ENCODE results near the gene RBM38.

The RBM38 gene

GRCh38 chr20:57401565-57401918 is 10.3 kb downstream of the RBM38 start:
- peaks cover 47% of the 10 kb centered on the region for H3K36me3 ChIP-seq (replicated peaks; ENCODE audit: insufficient read depth, low read length)
- H3F3A ChIP-seq (ENCODE audit: insufficient read depth, low read length) = peaks cover 55% of the 10 kb centered on the region
- H4K20me1 ChIP-seq (ENCODE audit: insufficient read depth, low read length) = peaks cover 84% of the 10 kb centered on the region
- H2AFZ ChIP-seq (ENCODE audit: low read length) = no peak overlapping the region
- H3K4me1 ChIP-seq (ENCODE audit: low read length) = peaks cover 37% of the 10 kb centered on the region
- TF ChIP-seq, protein P1, sequence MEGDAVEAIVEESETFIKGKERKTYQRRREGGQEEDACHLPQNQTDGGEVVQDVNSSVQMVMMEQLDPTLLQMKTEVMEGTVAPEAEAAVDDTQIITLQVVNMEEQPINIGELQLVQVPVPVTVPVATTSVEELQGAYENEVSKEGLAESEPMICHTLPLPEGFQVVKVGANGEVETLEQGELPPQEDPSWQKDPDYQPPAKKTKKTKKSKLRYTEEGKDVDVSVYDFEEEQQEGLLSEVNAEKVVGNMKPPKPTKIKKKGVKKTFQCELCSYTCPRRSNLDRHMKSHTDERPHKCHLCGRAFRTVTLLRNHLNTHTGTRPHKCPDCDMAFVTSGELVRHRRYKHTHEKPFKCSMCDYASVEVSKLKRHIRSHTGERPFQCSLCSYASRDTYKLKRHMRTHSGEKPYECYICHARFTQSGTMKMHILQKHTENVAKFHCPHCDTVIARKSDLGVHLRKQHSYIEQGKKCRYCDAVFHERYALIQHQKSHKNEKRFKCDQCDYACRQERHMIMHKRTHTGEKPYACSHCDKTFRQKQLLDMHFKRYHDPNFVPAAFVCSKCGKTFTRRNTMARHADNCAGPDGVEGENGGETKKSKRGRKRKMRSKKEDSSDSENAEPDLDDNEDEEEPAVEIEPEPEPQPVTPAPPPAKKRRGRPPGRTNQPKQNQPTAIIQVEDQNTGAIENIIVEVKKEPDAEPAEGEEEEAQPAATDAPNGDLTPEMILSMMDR (IDR thresholded peaks at IDR 0.05; ENCODE audit: low read length) = no peak
- TF ChIP-seq EZH2 (optimal IDR thresholded peaks at IDR 0.05; ENCODE audit: low read depth, low read length) = no peak
- no peak for TF ChIP-seq EZH2phosphoT487 (IDR thresholded peaks at IDR 0.05; ENCODE audit: low read length)
- no peaks in the 10 kb centered on the region for H3K9me2 ChIP-seq (replicated peaks; ENCODE audit: insufficient read depth, low read length)
- no peaks in the 10 kb centered on the region for H3K9me3 ChIP-seq (replicated peaks; ENCODE audit: insufficient read depth, low read length)
- peaks cover 95% of the 10 kb centered on the region for H3K79me2 ChIP-seq (ENCODE audit: low read length)
- no peaks in the 10 kb centered on the region for H3K27me3 ChIP-seq (replicated peaks; ENCODE audit: insufficient read depth, low read length)
- no peak overlapping the region for H3K4me2 ChIP-seq (ENCODE audit: low read depth, low read length)
- no peak overlapping the region for H3K27ac ChIP-seq (ENCODE audit: low read length)
- no peak overlapping the region for H3K4me3 ChIP-seq (ENCODE audit: low read length)
- H3K9ac ChIP-seq (ENCODE audit: low read length) = no peak overlapping the region
- no peak for DNase-seq

GRCh38 chr20:57402206-57403125 is 11.3 kb downstream of the RBM38 start:
- H2AFZ ChIP-seq (ENCODE audit: low read length) = no peak overlapping the region
- H3K9ac ChIP-seq (ENCODE audit: low read length) = no peak overlapping the region
- H4K20me1 ChIP-seq (ENCODE audit: insufficient read depth, low read length) = peaks cover 79% of the 10 kb centered on the region
- H3K79me2 ChIP-seq (ENCODE audit: low read length) = peaks cover 93% of the 10 kb centered on the region
- H3K9me2 ChIP-seq (replicated peaks; ENCODE audit: insufficient read depth, low read length) = no peaks in the 10 kb centered on the region
- peaks cover 27% of the 10 kb centered on the region for H3K4me1 ChIP-seq (ENCODE audit: low read length)
- H3K4me2 ChIP-seq (ENCODE audit: low read depth, low read length) = no peak overlapping the region
- no peak for DNase-seq
- TF ChIP-seq, protein P1 (IDR thresholded peaks at IDR 0.05; ENCODE audit: low read length) = no peak
- H3K4me3 ChIP-seq (ENCODE audit: low read length) = no peak overlapping the region
- H3K27ac ChIP-seq (ENCODE audit: low read length) = no peak overlapping the region
- peaks cover 47% of the 10 kb centered on the region for H3K36me3 ChIP-seq (replicated peaks; ENCODE audit: insufficient read depth, low read length)
- no peaks in the 10 kb centered on the region for H3K27me3 ChIP-seq (replicated peaks; ENCODE audit: insufficient read depth, low read length)
- no peaks in the 10 kb centered on the region for H3K9me3 ChIP-seq (replicated peaks; ENCODE audit: insufficient read depth, low read length)
- peaks cover 48% of the 10 kb centered on the region for H3F3A ChIP-seq (ENCODE audit: insufficient read depth, low read length)

- Histone ChIP-seq H3K4me1 (ENCODE audit: low read length) (peaks cover 22% of the 10 kb centered on the region), H3K9me3 (replicated peaks; ENCODE audit: insufficient read depth, low read length) (no peaks in the 10 kb centered on the region), H3K27me3 (replicated peaks; ENCODE audit: insufficient read depth, low read length) (no peaks in the 10 kb centered on the region), H3K9me2 (replicated peaks; ENCODE audit: insufficient read depth, low read length) (no peaks in the 10 kb centered on the region), H3K27ac (ENCODE audit: low read length) (no peak overlapping the region), H2AFZ (ENCODE audit: low read length) (no peak overlapping the region), H3K4me2 (ENCODE audit: low read depth, low read length) (no peak overlapping the region), H4K20me1 (ENCODE audit: insufficient read depth, low read length) (peaks cover 82% of the 10 kb centered on the region), H3F3A (ENCODE audit: insufficient read depth, low read length) (peaks cover 43% of the 10 kb centered on the region), H3K79me2 (ENCODE audit: low read length) (peaks cover 94% of the 10 kb centered on the region), H3K4me3 (ENCODE audit: low read length) (no peak overlapping the region), H3K9ac (ENCODE audit: low read length) (no peak overlapping the region), H3K36me3 (replicated peaks; ENCODE audit: insufficient read depth, low read length) (peaks cover 47% of the 10 kb centered on the region)
- TF ChIP-seq, protein P1 (IDR thresholded peaks at IDR 0.05; ENCODE audit: low read length) = no peak
- TF ChIP-seq EZH2phosphoT487 (IDR thresholded peaks at IDR 0.05; ENCODE audit: low read length) = no peak
- TF ChIP-seq EZH2 (optimal IDR thresholded peaks at IDR 0.05; ENCODE audit: low read depth, low read length) = no peak
- DNase-seq = no peak
These were observed 12.0 kb downstream of the RBM38 start for GRCh38 chr20:57403216-57403615.
